NCI-H82 treated with DMSO at 0.1 percent for 48 hours (cell line): ENCODE measurements around the gene ZBTB3.
"Not testable (repeated sequence)": the region's sequence is repeated elsewhere in the genome, so short reads cannot be mapped to it uniquely, and the experiment has no call there.

Source experiments
- DNase-seq: peaks from one replicate; lab custom pipeline; 2025; ENCODE audit not compliant: unreplicated experiment; lab: John Stamatoyannopoulos, UW

ZBTB3 gene

DNA sequence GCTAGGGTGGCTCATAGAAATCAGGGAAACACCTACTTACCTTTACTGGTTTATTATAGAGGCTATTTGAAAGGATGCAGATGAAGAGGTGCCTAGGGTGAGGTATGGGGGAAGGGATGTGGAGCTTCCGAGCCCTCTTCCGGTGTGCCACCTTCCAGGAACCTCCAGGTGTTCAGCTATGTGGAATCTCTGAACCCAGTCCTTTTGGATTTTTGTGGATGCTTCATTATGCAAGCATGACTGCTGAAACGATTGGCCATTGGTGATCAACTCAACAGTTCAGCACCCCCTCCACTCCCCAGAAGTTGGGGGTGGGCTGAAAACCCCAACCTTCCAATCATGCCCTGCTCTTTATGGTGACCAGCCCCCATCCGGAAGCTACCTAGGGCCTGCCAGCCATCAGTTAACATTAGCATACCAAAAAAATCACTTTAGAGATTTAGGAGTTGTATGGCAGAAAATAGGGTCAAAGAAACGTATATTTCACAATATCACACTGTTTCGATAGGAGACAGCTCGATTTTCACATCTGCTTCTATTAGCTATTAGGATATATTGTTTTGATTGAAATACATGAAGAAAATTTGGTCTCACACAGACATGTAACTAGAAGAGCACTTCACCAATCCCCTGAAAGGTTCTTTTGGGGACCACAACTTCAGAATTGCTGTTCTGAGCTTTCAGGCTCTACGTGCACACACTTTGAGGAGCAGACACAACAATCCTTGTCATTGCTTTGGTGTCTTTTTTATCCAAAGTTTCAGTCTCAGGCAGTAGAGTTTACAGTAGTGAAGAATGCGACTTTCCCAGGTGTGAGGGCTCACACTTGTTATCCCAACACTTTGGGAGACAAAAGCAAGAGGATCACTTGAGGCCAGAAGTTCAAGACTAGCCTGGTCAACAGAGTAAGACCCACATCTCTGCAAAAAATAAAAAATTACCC is 4.2 kb upstream of the ZBTB3 start:
- no peak for DNase-seq

GRCh38 chr11:62755086-62755615 is 1.2 kb upstream of the ZBTB3 start:
- no peak for DNase-seq

GRCh38 chr11:62752994-62753735 is 795 bp downstream of the ZBTB3 start:
- DNase-seq, result no peak

DNA sequence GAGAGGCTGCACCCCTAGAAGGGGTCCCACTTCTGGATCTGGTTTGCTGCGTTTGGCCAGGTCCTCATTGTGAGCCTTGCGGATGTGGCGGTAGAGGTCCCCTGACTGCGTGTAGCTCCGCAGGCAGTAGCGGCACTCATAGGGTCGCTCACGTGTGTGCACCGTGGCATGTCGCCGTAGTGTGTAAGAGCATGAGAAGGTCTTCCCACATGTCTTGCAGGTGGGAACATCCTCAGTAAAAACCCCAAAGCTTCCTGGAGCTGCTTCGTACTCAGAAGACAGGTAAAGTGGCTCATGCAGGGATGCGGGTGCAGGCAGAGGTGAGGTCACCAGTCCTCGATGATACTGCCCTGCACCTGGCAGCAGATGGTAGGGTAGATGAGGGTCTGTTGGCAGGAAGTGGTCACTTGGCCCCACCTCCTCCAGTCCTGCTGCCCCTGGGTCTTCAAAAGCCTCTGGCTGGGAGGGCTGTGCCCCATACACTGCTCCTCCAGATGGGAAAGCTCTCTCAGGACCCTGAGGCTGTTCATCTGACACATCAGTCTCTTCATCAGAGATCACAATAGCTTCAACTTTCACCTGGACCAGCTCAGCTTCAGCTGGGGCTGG is 1.7 kb downstream of the ZBTB3 start:
- DNase-seq, result no peak

- not testable (repeated sequence) for DNase-seq
These were observed 4.0 kb downstream of the ZBTB3 start for GRCh38 chr11:62749931-62750330.

DNA sequence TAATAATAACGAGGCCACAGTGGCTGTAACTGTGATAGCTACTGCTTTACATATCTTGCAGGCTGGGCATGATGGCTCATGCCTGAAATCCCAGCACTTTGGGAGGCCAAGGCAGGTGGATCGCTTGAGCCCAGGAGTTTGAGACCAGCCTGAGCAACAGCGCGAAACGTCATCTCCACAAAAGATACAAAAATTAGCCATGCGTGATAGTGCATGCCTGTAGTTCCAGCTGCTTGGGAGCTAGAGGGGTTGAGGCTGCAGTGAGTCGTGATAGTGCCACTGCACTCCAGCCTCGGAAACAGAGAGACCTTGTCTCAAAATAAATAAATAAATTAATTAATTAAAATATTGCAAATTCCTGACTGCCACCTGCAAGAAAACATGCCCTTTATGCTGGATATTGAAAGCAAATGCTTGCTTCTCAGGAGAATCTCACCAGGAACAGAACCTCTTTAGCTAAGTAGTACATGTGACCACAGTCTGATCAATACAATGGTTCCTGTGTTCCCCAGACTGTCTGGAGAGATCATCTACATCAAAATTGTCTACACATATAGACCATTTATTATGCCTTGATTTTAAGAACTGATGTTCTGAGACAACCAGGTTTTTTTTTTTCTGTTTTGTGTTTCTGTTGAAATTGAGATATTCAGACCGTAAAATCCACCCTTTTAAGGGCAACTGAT is 6.3 kb downstream of the ZBTB3 start:
- no peak for DNase-seq

DNA sequence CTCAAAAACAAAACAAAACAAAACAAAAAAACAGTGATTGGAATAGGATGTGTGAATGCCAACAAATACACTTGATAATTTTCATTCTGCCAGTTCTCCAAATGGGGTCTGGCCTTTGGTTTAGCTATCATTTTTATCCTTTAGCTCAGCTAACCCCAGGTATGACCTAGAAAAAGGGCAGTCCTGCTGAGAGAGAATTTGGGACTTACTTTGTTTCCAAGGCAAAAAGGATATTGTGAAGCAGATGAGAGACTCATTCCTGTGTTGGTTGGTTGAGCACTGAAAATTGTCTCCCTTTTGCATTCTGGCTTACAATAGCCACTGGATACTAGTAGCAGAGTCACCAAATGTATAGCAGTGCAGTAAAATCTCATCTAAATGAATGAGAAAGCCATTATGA is 16.8 kb downstream of the ZBTB3 start:
- DNase-seq, result no peak

DNA sequence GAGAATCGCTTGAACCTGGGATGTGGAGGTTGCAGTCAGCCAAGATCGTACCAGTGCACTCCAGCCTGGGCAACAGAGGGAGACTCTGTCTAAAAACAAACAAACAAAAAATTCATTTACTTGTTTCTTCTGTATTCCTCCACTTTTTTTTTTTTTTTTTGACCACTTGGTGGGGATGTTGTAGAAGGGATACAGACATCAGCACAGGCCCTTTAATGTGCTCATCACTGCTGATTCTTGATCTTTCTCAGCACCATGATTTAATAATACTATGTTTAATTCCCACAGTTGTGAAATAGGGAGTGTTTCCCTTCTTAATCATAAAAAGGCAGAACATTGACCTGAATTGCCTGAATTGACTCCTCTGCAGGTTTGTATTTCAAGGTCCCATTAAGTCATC is 21.1 kb downstream of the ZBTB3 start:
- no peak for DNase-seq

DNA sequence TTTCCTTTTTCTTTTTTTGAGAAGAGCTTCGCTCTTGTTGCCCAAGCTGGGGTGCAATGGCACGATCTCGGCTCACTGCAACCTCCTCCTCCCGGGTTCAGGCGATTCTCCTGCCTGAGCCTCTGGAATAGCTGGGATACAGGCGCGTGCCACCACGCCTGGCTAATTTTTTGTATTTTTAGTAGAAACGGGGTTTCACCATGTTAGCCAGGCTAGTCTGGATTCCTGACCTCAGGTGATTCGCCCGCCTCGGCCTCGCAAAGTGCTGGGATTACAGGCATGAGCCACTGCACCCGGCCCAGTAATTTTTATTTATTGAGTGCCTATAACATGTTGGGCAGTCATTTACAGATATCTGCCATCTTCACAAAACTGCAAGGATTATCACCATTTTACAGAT is 23.9 kb downstream of the ZBTB3 start:
- not testable (repeated sequence) for DNase-seq

- DNase-seq, result peak; percentile 48
These were observed 25.6 kb downstream of the ZBTB3 start, which contains the start of gene TTC9C for GRCh38 chr11:62728171-62728988. TTC9C (plus strand) TSS chr11:62728486; CDS start chr11:62728849, 363 bp downstream.

DNA sequence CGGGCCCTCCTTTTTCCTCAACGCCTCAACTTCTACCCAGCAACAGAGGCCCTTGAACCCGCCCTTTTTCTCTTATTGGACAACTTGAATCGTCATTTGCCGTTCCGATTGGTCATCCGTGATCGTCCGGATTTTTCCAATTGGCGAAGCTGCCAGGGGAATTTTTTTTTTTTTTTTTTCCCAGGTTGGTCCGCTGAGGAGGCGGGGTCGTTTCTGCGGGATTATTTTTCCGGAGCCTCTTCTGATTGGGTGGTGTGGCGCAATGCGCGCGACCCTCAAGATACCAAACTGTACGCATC is 26.1 kb downstream of the ZBTB3 start:
- peak; percentile 89 for DNase-seq

DNA sequence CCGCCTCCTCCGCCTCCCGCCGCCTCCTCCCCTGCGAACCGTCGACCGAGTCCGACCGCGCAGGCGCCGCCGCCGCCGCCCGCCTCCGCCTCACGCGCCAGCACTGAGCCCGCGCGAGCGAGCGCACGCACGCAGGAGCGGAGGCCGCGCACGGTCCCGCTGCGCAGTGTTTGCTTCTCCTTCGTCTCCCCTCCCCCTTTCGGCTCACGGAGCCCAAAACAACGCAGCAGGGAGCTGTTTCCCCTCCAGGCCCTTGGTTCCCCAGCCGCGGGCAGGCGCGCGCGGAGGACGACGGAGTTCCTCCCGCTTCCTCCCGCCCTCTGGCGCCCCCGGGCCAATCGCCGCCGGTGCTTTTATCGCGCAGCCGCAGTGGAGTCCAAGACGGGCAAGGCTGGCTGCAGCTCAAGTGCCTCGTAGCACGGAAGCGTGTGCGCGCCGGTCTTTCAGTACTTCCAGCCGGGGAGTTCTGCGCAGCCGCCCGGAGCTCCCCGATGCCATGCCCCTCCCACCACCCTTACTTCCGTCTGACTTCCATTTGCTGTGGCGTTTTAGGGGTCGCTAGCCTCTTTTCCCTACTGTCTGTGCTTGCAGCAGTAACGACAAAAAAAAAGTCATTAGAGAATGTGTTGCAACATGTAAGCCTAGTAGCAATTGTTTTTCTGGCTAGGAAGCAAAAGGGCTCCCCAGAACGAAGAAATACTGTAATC is 26.6 kb downstream of the ZBTB3 start, which contains the start of gene HNRNPUL2:
HNRNPUL2 (minus strand) TSS at position 293 of the 707 bp plus-strand sequence. CDS start 301 bp downstream, outside the sequence.
- DNase-seq, result peak; percentile 92

DNA sequence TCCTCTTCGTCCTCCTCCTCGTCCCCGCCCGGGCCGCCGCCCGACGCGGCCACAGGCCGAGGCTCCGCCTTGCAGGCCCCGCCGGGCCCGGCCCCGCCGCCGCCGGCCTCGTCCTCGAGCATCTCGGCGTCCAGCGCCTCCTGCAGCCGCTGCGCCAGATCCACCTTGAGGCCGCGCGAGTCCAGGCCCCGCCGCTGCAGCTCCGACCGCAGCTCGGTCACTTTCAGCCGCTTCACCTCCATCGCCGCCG is 27.1 kb downstream of the ZBTB3 start:
- DNase-seq, result no peak

DNA sequence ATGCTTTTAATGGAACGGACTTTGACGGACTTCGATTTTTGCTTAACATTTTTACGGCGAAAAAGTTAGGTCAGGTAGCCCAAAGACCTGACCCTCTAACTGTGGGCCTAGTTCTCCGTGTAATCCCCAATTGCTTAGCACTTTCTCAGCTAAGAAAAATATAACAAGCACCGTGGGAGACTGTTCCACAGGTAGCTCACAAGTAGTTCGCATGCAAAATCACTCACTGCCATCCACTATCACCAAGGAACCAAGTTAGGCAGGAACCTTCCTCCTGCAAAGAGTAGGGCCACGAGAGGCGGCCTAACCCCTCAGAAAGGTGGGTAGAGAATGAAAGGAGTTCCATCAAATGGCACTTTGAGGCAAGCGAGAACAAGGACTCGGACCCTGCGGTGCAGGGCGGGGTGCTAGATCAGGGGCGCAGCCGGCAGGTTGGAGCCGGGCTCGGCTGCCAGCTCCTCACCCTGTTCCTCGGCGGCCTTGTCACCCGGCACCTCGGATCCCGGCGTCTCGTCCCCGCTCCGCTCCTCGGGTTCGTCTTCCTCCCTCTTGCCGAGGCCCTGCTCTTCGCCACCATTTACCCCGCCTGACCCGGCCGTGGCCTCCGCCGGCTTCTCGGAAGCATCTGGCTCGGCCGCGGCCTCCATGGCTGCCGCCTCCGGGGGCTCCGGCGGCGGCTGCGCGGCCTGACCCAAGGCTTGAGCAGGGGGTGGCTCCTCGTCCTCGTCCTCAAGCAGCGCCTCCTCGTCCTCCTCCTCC is 27.6 kb downstream of the ZBTB3 start:
- DNase-seq, result no peak

- no peak for DNase-seq
These were observed 28.3 kb downstream of the ZBTB3 start for GRCh38 chr11:62725646-62726045.

DNA sequence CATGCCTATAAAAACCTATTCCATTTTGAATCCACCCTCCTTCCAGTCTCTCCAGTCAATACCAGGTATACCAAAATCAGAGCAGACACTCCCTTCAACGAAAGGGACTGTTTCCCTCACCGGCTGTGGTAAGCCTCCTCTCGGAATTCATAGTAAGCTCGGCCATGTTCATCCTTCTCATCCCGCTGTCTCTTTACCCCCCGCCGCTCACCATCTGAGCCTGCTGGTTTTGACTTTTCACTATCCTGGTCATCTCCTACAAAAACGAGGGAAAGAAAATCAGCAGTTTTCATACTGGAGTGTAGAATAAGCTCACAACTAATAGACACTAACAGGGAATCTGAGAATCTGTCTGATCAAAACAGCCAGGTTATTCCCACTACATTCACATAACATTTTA is 29.8 kb downstream of the ZBTB3 start:
- no peak for DNase-seq

- DNase-seq, result no peak
These were observed 32.0 kb downstream of the ZBTB3 start for GRCh38 chr11:62721994-62722393.

DNA sequence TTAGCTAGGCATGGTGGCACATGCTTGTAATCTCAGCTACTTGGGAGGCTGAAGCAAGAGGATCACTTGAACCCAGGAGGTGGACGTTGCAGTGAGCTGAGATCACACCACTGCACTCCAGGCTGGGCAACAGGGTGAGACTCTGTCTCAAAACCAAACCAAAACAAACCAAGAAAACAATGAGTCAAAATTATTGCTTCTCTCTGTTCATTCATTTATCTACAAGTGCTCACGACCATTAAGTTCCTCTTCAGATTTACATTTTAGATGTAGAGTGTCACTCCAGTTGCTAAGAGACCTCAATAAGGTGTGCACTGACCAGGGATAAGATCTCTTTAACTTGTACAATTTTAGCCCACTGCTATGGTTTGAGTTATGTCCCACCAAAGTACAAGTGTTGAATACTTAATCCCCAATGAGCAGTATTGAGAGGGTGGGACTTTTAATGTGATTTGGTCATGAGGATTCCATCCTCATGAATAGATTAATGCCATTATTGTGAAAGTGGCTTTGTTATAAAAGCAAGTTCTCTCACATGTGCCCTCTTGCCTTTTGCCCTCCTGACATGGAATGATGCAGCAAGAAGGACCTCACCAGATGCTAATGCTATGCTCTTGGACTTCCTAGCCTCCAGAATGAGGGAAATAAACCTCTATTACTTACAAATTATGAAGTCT is 34.5 kb downstream of the ZBTB3 start:
- DNase-seq, result no peak
